AG04450 (cell line): ENCODE measurements around the gene TMEM39A. TPM values are rescaled to one million over a fixed set of nuclear protein-coding genes. Genes with fewer than 3 reads are reported as not detected.

Experiments used
- CTCF ChIA-PET: fragments of 300-600, 350-600 bp; formaldehyde crosslinking; extraction: SDS; loops from one replicate; lab custom pipeline; 2022; ENCODE audit warnings: antibody characterized with exemption, inconsistent platforms; lab: Charles Lee
- POLR2A ChIA-PET: fragments of 350-600 bp; formaldehyde crosslinking; extraction: SDS; loops from one replicate; lab custom pipeline; 2021; ENCODE audit warnings: antibody characterized with exemption, inconsistent platforms; lab: Yijun Ruan, JAX
- DNase-seq: peaks from one replicate; pipeline ENCODE4 v3.0.0-alpha.2; 2011; ENCODE audit warnings: low read depth, low spot score
- H3K27ac ChIP-seq: one replicate; pipeline ENCODE4 v1.5.1; 2012; ENCODE audit warnings: low read depth, low read length, control low read depth
- H3K27me3 ChIP-seq: one replicate; pipeline ENCODE4 v1.6.0; 2012; ENCODE audit warnings: low read length; ENCODE audit not compliant: control insufficient read depth, insufficient read depth
- H3K4me3 ChIP-seq: 2 replicates; pipeline ENCODE4 v1.5.1; 2011; ENCODE audit warnings: mild to moderate bottlenecking, low read depth, low read length, control low read depth
- H3K9me3 ChIP-seq: 2 replicates; pipeline ENCODE4 v1.5.1; 2012; ENCODE audit warnings: low read length; ENCODE audit not compliant: control insufficient read depth, insufficient read depth
- polyA plus RNA-seq: library from polyadenylated mRNA; depleted of rRNA; stranded (reverse); fragments of >200 nt; gene quantifications from 2 replicates; pipeline ENCODE4 v1.2.3, GENCODE V29; 2011
- TF ChIP-seq, protein P1 (sequence below): IDR thresholded peaks from 2 replicates; pipeline ENCODE4 v1.5.1; 2011; ENCODE audit warnings: low read depth, low read length, control low read depth, inconsistent platforms

The TMEM39A gene
- polyA plus RNA-seq, 1 experiment, result 34.3 TPM

DNA sequence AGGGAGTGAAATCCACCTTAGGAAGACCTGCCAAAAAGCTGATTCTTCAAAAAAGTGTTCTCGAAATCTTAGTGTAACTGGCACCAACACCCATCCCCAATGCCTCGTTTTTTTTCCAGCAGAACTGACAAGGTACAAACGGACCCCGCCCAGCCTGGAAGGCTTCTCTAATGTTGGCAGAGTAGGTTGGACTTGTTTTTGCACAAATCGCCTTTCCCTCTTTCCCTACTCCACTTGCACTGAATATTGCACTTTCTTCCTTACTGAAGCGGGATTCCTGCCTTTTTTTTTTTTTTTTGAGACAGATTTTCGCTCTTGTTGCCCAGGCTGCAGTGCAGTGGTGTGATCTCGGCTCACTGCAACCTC, 34.4 kb upstream of the TMEM39A start:
- DNase-seq, result no peak
- Histone ChIP-seq H3K27ac (peak overlapping the region; percentile 85), H3K4me3 (peak overlapping the region; percentile 90), H3K27me3 (no peaks in the 10 kb centered on the region), H3K9me3 (no peaks in the 10 kb centered on the region)
- ChIA-PET CTCF (interaction anchor here (1.1 to 1.5 kb wide), 3 partner anchors 34 to 353 kb away, joined by 3 to 5 read pairs (median 3); partner anchors contain the start of gene TMEM39A), POLR2A (interaction anchor here (0.6 to 3.5 kb wide), 6 partner anchors 9 to 140 kb away, joined by 3 to 23 read pairs (median 4); partner anchors contain the start of gene TMEM39A)
- TF ChIP-seq, protein P1, sequence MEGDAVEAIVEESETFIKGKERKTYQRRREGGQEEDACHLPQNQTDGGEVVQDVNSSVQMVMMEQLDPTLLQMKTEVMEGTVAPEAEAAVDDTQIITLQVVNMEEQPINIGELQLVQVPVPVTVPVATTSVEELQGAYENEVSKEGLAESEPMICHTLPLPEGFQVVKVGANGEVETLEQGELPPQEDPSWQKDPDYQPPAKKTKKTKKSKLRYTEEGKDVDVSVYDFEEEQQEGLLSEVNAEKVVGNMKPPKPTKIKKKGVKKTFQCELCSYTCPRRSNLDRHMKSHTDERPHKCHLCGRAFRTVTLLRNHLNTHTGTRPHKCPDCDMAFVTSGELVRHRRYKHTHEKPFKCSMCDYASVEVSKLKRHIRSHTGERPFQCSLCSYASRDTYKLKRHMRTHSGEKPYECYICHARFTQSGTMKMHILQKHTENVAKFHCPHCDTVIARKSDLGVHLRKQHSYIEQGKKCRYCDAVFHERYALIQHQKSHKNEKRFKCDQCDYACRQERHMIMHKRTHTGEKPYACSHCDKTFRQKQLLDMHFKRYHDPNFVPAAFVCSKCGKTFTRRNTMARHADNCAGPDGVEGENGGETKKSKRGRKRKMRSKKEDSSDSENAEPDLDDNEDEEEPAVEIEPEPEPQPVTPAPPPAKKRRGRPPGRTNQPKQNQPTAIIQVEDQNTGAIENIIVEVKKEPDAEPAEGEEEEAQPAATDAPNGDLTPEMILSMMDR, result no peak

DNA sequence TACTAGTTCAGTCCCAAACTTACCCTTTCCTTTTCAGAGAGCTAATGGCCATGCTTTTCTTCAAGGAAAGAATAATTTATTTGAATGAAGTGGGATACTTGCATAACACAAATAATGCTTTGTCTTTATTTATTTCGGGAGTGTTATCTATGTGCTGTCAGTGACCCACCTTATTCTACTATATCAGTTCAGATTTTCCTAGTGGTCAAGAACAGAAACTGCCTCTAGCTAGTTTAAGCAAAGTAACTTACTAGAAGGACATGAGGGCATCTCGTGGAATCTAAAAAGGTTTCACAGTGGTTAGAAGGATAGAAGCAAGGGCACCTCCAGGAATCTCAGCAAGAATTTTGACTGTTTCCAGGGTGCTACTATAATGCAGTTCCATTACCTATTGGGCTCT, 31.2 kb upstream of the TMEM39A start:
- TF ChIP-seq, protein P1, result no peak
- ChIA-PET CTCF (interaction anchor here (1.1 kb wide), 2 partner anchors 10 to 32 kb away, joined by 3 to 5 read pairs; no protein-coding TSS in a partner anchor), POLR2A (no interaction called here)
- no peak overlapping the region for H3K4me3 ChIP-seq
- no peak overlapping the region for H3K27ac ChIP-seq
- H3K9me3 ChIP-seq, result no peaks in the 10 kb centered on the region
- H3K27me3 ChIP-seq, result no peaks in the 10 kb centered on the region
- DNase-seq, result no peak

DNA sequence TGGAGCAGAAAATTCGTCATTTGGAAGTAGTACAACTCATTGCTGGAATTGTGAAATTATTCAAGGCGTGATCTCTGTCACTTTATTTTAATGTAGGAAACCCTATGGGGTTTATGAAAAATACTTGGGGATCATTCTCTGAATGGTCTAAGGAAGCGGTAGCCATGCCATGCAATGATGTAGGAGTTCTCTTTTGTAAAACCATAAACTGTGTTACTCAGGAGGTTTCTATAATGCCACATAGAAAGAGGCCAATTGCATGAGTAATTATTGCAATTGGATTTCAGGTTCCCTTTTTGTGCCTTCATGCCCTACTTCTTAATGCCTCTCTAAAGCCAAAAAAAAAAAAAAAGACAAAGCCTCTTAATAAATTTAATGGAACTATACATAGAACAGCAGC, 29.4 kb upstream of the TMEM39A start:
- TF ChIP-seq, protein P1, result no peak
- CTCF ChIA-PET, result no interaction called here
- no peak for DNase-seq
- Histone ChIP-seq H3K27ac (no peak overlapping the region), H3K9me3 (no peaks in the 10 kb centered on the region), H3K4me3 (no peak overlapping the region), H3K27me3 (no peaks in the 10 kb centered on the region)
- POLR2A ChIA-PET, result no interaction called here

DNA sequence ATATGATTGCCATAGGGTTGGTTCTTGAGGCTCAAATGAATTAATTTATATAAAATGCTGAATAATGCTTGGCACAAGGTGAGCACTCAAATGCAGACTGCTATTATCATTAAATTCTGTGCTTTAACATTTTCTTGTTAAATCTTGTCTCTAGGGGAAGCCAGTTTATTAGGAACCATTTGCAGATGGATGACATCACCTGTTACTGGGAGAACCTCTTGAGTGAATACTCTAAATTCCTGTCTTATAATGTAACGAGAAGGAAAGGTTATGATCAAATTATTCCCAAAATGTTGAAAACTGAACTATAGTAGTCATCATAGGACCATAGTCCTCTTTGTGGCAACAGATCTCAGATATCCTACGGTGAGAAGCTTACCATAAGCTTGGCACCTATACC, 28.7 kb upstream of the TMEM39A start:
- H3K9me3 ChIP-seq, result no peaks in the 10 kb centered on the region
- no peak overlapping the region for H3K27ac ChIP-seq
- H3K4me3 ChIP-seq, result no peak overlapping the region
- CTCF ChIA-PET, result no interaction called here
- no peak for DNase-seq
- no peaks in the 10 kb centered on the region for H3K27me3 ChIP-seq
- TF ChIP-seq, protein P1, result no peak
- POLR2A ChIA-PET, result no interaction called here

DNA sequence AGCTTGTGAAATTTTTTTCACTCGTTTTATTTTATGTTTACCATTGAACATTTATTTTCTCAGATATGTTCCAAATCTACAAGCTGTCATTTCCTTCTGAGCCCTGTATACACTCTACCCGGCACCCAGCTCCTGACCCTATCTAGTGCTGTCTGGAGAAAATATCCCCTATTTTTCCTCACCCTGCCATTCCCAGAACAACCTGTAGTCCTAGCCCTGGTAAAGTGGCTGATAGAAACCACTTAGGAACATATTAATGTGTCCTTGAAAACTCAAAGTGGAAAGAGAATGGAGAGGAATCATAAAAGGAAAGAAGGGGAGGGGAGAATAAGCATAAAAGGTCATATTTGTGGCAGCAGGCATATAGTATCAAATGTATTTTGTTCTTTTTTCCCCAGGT, 26.7 kb upstream of the TMEM39A start:
- TF ChIP-seq, protein P1, result no peak
- CTCF ChIA-PET, result interaction anchor here (0.8 kb wide), 1 partner anchor 191 kb away, joined by 4 read pairs; no protein-coding TSS in a partner anchor
- Histone ChIP-seq H3K4me3 (no peak overlapping the region), H3K9me3 (no peaks in the 10 kb centered on the region), H3K27me3 (no peaks in the 10 kb centered on the region), H3K27ac (no peak overlapping the region)
- POLR2A ChIA-PET, result interaction anchor here (0.5 kb wide), 1 partner anchor 280 kb away, joined by 3 read pairs; no protein-coding TSS in a partner anchor
- no peak for DNase-seq
